ENCODE measurements around the gene NID1. TPM values are rescaled to one million over a fixed set of nuclear protein-coding genes. Genes with fewer than 3 reads are reported as not detected.

The NID1 gene
- total RNA-seq, 1 experiment from 2014 or later: 12.9 TPM

GRCh38 chr1:235946571-235946981 lies 118.3 kb downstream of the NID1 start:
- Histone ChIP-seq H3K4me3 (ENCODE audit: insufficient read depth, low read depth, low read length) (no peak overlapping the region), H3K27me3 (ENCODE audit: control insufficient read depth, insufficient read depth, low read length) (no peaks in the 10 kb centered on the region), H3K36me3 (replicated peaks; ENCODE audit: control insufficient read depth, insufficient read depth, low read length) (no peaks in the 10 kb centered on the region)
- DNase-seq: no peak

GRCh38 chr1:235945775-235946570 lies 118.9 kb downstream of the NID1 start:
- DNase-seq: no peak
- H3K4me3 ChIP-seq (ENCODE audit: insufficient read depth, low read depth, low read length): no peak overlapping the region

GRCh38 chr1:235943581-235944114 lies 121.2 kb downstream of the NID1 start:
- no peaks in the 10 kb centered on the region for H3K36me3 ChIP-seq (replicated peaks; ENCODE audit: control insufficient read depth, insufficient read depth, low read length)
- DNase-seq: no peak
- H3K27me3 ChIP-seq (ENCODE audit: control insufficient read depth, insufficient read depth, low read length): no peaks in the 10 kb centered on the region
- H3K4me3 ChIP-seq (ENCODE audit: insufficient read depth, low read depth, low read length): no peak overlapping the region

More at GRCh38 chr1:235945775-235946570, 118.9 kb downstream of the NID1 start:
- no peaks in the 10 kb centered on the region for H3K27me3 ChIP-seq (ENCODE audit: control insufficient read depth, insufficient read depth, low read length)
- no peaks in the 10 kb centered on the region for H3K36me3 ChIP-seq (replicated peaks; ENCODE audit: control insufficient read depth, insufficient read depth, low read length)

- H3K36me3 ChIP-seq (replicated peaks; ENCODE audit: control insufficient read depth, insufficient read depth, low read length): no peaks in the 10 kb centered on the region
- no peak for DNase-seq
- no peak overlapping the region for H3K4me3 ChIP-seq (ENCODE audit: insufficient read depth, low read depth, low read length)
- no peaks in the 10 kb centered on the region for H3K27me3 ChIP-seq (ENCODE audit: control insufficient read depth, insufficient read depth, low read length)
Measured at GRCh38 chr1:235942979-235943575, 121.8 kb downstream of the NID1 start.

GRCh38 chr1:235942625-235942934 lies 122.3 kb downstream of the NID1 start:
- Histone ChIP-seq H3K4me3 (ENCODE audit: insufficient read depth, low read depth, low read length) (no peak overlapping the region), H3K27me3 (ENCODE audit: control insufficient read depth, insufficient read depth, low read length) (no peaks in the 10 kb centered on the region), H3K36me3 (replicated peaks; ENCODE audit: control insufficient read depth, insufficient read depth, low read length) (no peaks in the 10 kb centered on the region)
- DNase-seq: no peak

GRCh38 chr1:235941876-235942624 lies 122.8 kb downstream of the NID1 start:
- H3K36me3 ChIP-seq (replicated peaks; ENCODE audit: control insufficient read depth, insufficient read depth, low read length): no peaks in the 10 kb centered on the region
- DNase-seq: no peak

GRCh38 chr1:235940285-235940684 lies 124.6 kb downstream of the NID1 start:
- H3K4me3 ChIP-seq (ENCODE audit: insufficient read depth, low read depth, low read length): no peak overlapping the region
- H3K27me3 ChIP-seq (ENCODE audit: control insufficient read depth, insufficient read depth, low read length): no peaks in the 10 kb centered on the region
- DNase-seq: no peak
- H3K36me3 ChIP-seq (replicated peaks; ENCODE audit: control insufficient read depth, insufficient read depth, low read length): no peaks in the 10 kb centered on the region

More at GRCh38 chr1:235941876-235942624, 122.8 kb downstream of the NID1 start:
- H3K4me3 ChIP-seq (ENCODE audit: insufficient read depth, low read depth, low read length): no peak overlapping the region
- no peaks in the 10 kb centered on the region for H3K27me3 ChIP-seq (ENCODE audit: control insufficient read depth, insufficient read depth, low read length)

- Histone ChIP-seq H3K36me3 (replicated peaks; ENCODE audit: control insufficient read depth, insufficient read depth, low read length) (no peaks in the 10 kb centered on the region), H3K27me3 (ENCODE audit: control insufficient read depth, insufficient read depth, low read length) (no peaks in the 10 kb centered on the region), H3K4me3 (ENCODE audit: insufficient read depth, low read depth, low read length) (no peak overlapping the region)
- DNase-seq: no peak
Measured at GRCh38 chr1:235939480-235939775, 125.5 kb downstream of the NID1 start.

GRCh38 chr1:235938709-235939479 lies 126.0 kb downstream of the NID1 start:
- H3K36me3 ChIP-seq (replicated peaks; ENCODE audit: control insufficient read depth, insufficient read depth, low read length): no peaks in the 10 kb centered on the region
- DNase-seq: no peak
- H3K4me3 ChIP-seq (ENCODE audit: insufficient read depth, low read depth, low read length): no peak overlapping the region
- H3K27me3 ChIP-seq (ENCODE audit: control insufficient read depth, insufficient read depth, low read length): no peaks in the 10 kb centered on the region

- Histone ChIP-seq H3K4me3 (ENCODE audit: insufficient read depth, low read depth, low read length) (no peak overlapping the region), H3K36me3 (replicated peaks; ENCODE audit: control insufficient read depth, insufficient read depth, low read length) (no peaks in the 10 kb centered on the region), H3K27me3 (ENCODE audit: control insufficient read depth, insufficient read depth, low read length) (no peaks in the 10 kb centered on the region)
- no peak for DNase-seq
Measured at GRCh38 chr1:235937123-235937522, 127.8 kb downstream of the NID1 start.

- H3K4me3 ChIP-seq (ENCODE audit: insufficient read depth, low read depth, low read length): no peak overlapping the region
- H3K27me3 ChIP-seq (ENCODE audit: control insufficient read depth, insufficient read depth, low read length): no peaks in the 10 kb centered on the region
- no peaks in the 10 kb centered on the region for H3K36me3 ChIP-seq (replicated peaks; ENCODE audit: control insufficient read depth, insufficient read depth, low read length)
- no peak for DNase-seq
Measured at GRCh38 chr1:235935235-235936225, 129.4 kb downstream of the NID1 start.

GRCh38 chr1:235933766-235934116 lies 131.1 kb downstream of the NID1 start:
- Histone ChIP-seq H3K27me3 (ENCODE audit: control insufficient read depth, insufficient read depth, low read length) (no peaks in the 10 kb centered on the region), H3K4me3 (ENCODE audit: insufficient read depth, low read depth, low read length) (no peak overlapping the region), H3K36me3 (replicated peaks; ENCODE audit: control insufficient read depth, insufficient read depth, low read length) (no peaks in the 10 kb centered on the region)
- no peak for DNase-seq

- peak; percentile 50 for DNase-seq
- Histone ChIP-seq H3K36me3 (replicated peaks; ENCODE audit: control insufficient read depth, insufficient read depth, low read length) (no peaks in the 10 kb centered on the region), H3K27me3 (ENCODE audit: control insufficient read depth, insufficient read depth, low read length) (no peaks in the 10 kb centered on the region), H3K4me3 (ENCODE audit: insufficient read depth, low read depth, low read length) (no peak overlapping the region)
Measured at GRCh38 chr1:235933017-235933765, 131.7 kb downstream of the NID1 start.

Measured in H7 (cell line).